Subcutaneous abdominal adipose tissue (tissue), 5 donors: ENCODE data around the gene CTSE.

Source experiments
- H3K27ac ChIP-seq: one replicate; pipeline ENCODE4 v1.7.0; 2013; ENCODE audit warnings: low read depth, mild to moderate bottlenecking, inconsistent platforms, low read length, moderate library complexity
- H3K27me3 ChIP-seq, 5 donors: one replicate each; pipeline ENCODE4 v1.7.0; 2013; ENCODE audit warnings: low read length in 5 of 5, inconsistent platforms in 1 of 5; ENCODE audit not compliant: control insufficient read depth in 5 of 5, insufficient read depth in 4 of 5
- H3K36me3 ChIP-seq, 5 donors: one replicate each; pipeline ENCODE4 v1.7.0; 2013; ENCODE audit warnings: low read length in 5 of 5; ENCODE audit not compliant: control insufficient read depth in 5 of 5, insufficient read depth in 5 of 5
- H3K4me1 ChIP-seq, 5 donors: one replicate each; pipeline ENCODE4 v1.7.0; 2013; ENCODE audit warnings: low read length in 5 of 5, mild to moderate bottlenecking in 3 of 5, moderate library complexity in 1 of 5; ENCODE audit not compliant: control insufficient read depth in 5 of 5, insufficient read depth in 5 of 5
- H3K4me3 ChIP-seq, 5 donors: one replicate each; pipeline ENCODE4 v1.7.0; 2013; ENCODE audit warnings: low read length in 5 of 5, low read depth in 1 of 5
- H3K9ac ChIP-seq, 5 donors: one replicate each; pipeline ENCODE4 v1.7.0; 2013; ENCODE audit warnings: low read length in 5 of 5, mild to moderate bottlenecking in 4 of 5, moderate library complexity in 3 of 5
- H3K9me3 ChIP-seq, 5 donors: one replicate each; pipeline ENCODE4 v1.7.0; 2013; ENCODE audit warnings: low read length in 5 of 5; ENCODE audit not compliant: control insufficient read depth in 5 of 5
- donor health status: healthy.
- donor health status: healthy.
- donor health status: healthy.
- donor health status: healthy.
- donor health status: healthy.

The CTSE gene

GRCh38 chr1:205985330-205986005 lies 38.2 kb downstream of the CTSE start:
- Histone ChIP-seq H3K9ac (no peak overlapping the region), H3K4me1 (peaks cover 0 to 12% (median 6%) of the 10 kb centered on the region in 5 donors), H3K9me3 (no peaks in the 10 kb centered on the region), H3K27me3 (no peaks in the 10 kb centered on the region), H3K4me3 (no peak overlapping the region), H3K27ac (no peak overlapping the region), H3K36me3 (peaks cover 5 to 52% (median 18%) of the 10 kb centered on the region in 5 donors)

GRCh38 chr1:205983925-205984725 lies 39.6 kb downstream of the CTSE start:
- H3K27me3 ChIP-seq: no peaks in the 10 kb centered on the region
- no peak overlapping the region for H3K9ac ChIP-seq
- H3K9me3 ChIP-seq: no peaks in the 10 kb centered on the region
- H3K4me3 ChIP-seq: no peak overlapping the region
- peaks cover 0 to 12% (median 6%) of the 10 kb centered on the region in 5 donors for H3K4me1 ChIP-seq
- peaks cover 5 to 49% (median 9%) of the 10 kb centered on the region in 5 donors for H3K36me3 ChIP-seq
- no peak overlapping the region for H3K27ac ChIP-seq

- Histone ChIP-seq H3K36me3 (peaks cover 4 to 45% (median 9%) of the 10 kb centered on the region in 5 donors), H3K27ac (no peak overlapping the region), H3K27me3 (no peaks in the 10 kb centered on the region), H3K9ac (no peak overlapping the region), H3K4me1 (peaks cover 0 to 9% (median 5%) of the 10 kb centered on the region in 5 donors), H3K4me3 (no peak overlapping the region), H3K9me3 (no peaks in the 10 kb centered on the region)
Observed at GRCh38 chr1:205981257-205981656, 42.4 kb downstream of the CTSE start.

GRCh38 chr1:205980237-205980870 lies 43.3 kb downstream of the CTSE start:
- Histone ChIP-seq H3K9ac (no peak overlapping the region), H3K4me1 (peaks cover 0 to 9% (median 5%) of the 10 kb centered on the region in 5 donors), H3K36me3 (peaks cover 3 to 43% (median 9%) of the 10 kb centered on the region in 5 donors), H3K27me3 (no peaks in the 10 kb centered on the region), H3K4me3 (no peak overlapping the region), H3K27ac (no peak overlapping the region), H3K9me3 (no peaks in the 10 kb centered on the region)

GRCh38 chr1:205979301-205979700 lies 44.4 kb downstream of the CTSE start:
- Histone ChIP-seq H3K36me3 (peaks cover 0 to 38% (median 5%) of the 10 kb centered on the region in 5 donors), H3K9me3 (no peaks in the 10 kb centered on the region), H3K9ac (no peak overlapping the region), H3K27me3 (no peaks in the 10 kb centered on the region), H3K4me3 (no peak overlapping the region), H3K4me1 (peaks cover 0 to 7% (median 5%) of the 10 kb centered on the region in 5 donors), H3K27ac (no peak overlapping the region)

- Histone ChIP-seq H3K27me3 (no peaks in the 10 kb centered on the region), H3K27ac (no peak overlapping the region)
Observed at GRCh38 chr1:205978676-205979075, 45.0 kb downstream of the CTSE start.

GRCh38 chr1:205977402-205978014 lies 46.2 kb downstream of the CTSE start:
- Histone ChIP-seq H3K9ac (no peak overlapping the region), H3K4me3 (no peak overlapping the region), H3K27ac (no peak overlapping the region), H3K27me3 (no peaks in the 10 kb centered on the region), H3K4me1 (peaks cover 0 to 6% (median 2%) of the 10 kb centered on the region in 5 donors), H3K36me3 (peaks cover 0 to 25% (median 5%) of the 10 kb centered on the region in 5 donors), H3K9me3 (no peaks in the 10 kb centered on the region)

More at GRCh38 chr1:205978676-205979075, 45.0 kb downstream of the CTSE start:
- H3K4me3 ChIP-seq: no peak overlapping the region
- peaks cover 0 to 6% (median 2%) of the 10 kb centered on the region in 5 donors for H3K4me1 ChIP-seq
- peaks cover 0 to 35% (median 5%) of the 10 kb centered on the region in 5 donors for H3K36me3 ChIP-seq
- no peak overlapping the region for H3K9ac ChIP-seq
- no peaks in the 10 kb centered on the region for H3K9me3 ChIP-seq

- Histone ChIP-seq H3K4me1 (peaks cover 0 to 6% (median 2%) of the 10 kb centered on the region in 5 donors), H3K4me3 (no peak overlapping the region), H3K9me3 (no peaks in the 10 kb centered on the region), H3K27me3 (no peaks in the 10 kb centered on the region), H3K36me3 (peaks cover 0 to 19% (median 4%) of the 10 kb centered on the region in 5 donors), H3K27ac (no peak overlapping the region), H3K9ac (no peak overlapping the region)
Observed at GRCh38 chr1:205976708-205977401, 46.8 kb downstream of the CTSE start.

- no peaks in the 10 kb centered on the region for H3K27me3 ChIP-seq
- H3K4me1 ChIP-seq: peaks cover 0 to 6% (median 2%) of the 10 kb centered on the region in 5 donors
- H3K36me3 ChIP-seq: peaks cover 0 to 17% (median 4%) of the 10 kb centered on the region in 5 donors
- H3K27ac ChIP-seq: no peak overlapping the region
- no peaks in the 10 kb centered on the region for H3K9me3 ChIP-seq
- H3K9ac ChIP-seq: no peak overlapping the region
- H3K4me3 ChIP-seq: no peak overlapping the region
Observed at GRCh38 chr1:205976036-205976435, 47.7 kb downstream of the CTSE start.
